ENCODE data around the gene MACROD2. TPM values are rescaled to one million over a fixed set of nuclear protein-coding genes. Genes with fewer than 3 reads are reported as not detected.

Gene MACROD2
- polyA plus RNA-seq, 1 donor (not counting 4 experiments of a cell fraction or from before 2014, with no cell fraction given): 0.71 TPM

DNA sequence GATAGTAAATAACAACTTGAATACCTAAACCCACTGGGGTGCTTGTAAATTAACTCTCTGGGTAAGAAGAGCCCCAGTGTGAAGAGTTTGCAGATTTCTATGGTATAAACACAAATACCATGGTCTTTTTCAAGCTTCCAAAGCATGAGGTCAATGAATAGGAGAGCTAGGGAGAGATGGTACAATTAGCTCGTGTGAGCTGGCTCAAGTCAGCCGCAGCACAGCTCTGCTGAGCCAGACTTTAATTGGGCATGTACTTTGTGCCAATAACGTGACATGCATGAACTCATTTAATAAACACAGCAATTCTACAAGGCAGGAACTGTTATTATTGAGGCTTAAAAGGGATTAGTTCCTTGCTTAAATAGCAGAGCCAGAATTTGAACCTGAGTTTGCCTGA lies 1893.7 kb downstream of the MACROD2 start:
- Histone ChIP-seq H3K4me2 (ENCODE audit: control insufficient read depth, extremely low read depth, insufficient read depth, low read depth, low read length) (no peak overlapping the region), H3K4me1 (ENCODE audit: control insufficient read depth, extremely low read depth, insufficient read depth, low read length) (no peaks in the 10 kb centered on the region), H3K4me3 (ENCODE audit: control insufficient read depth in 2 of 3, extremely low read depth in 1 of 3, insufficient read depth in 2 of 3, low read depth in 1 of 3, low read length in 3 of 3) (no peak overlapping the region), H3K9ac (ENCODE audit: control insufficient read depth, extremely low read depth, insufficient read depth, low read length) (no peak overlapping the region), H3K9me1 (ENCODE audit: control insufficient read depth, extremely low read depth, insufficient read depth, low read length) (no peaks in the 10 kb centered on the region), H2AFZ (ENCODE audit: control insufficient read depth, low read length) (no peak overlapping the region), H3K9me3 (ENCODE audit: control insufficient read depth, low read depth, low read length) (no peaks in the 10 kb centered on the region), H4K20me1 (ENCODE audit: control insufficient read depth, extremely low read depth, insufficient read depth, low read length) (no peaks in the 10 kb centered on the region), H3K79me2 (ENCODE audit: control insufficient read depth, insufficient read depth, low read length) (no peaks in the 10 kb centered on the region), H3K36me3 (ENCODE audit: control insufficient read depth in 2 of 2, extremely low read depth in 1 of 2, insufficient read depth in 2 of 2, low read length in 2 of 2) (no peaks in the 10 kb centered on the region), H3K27me3 (ENCODE audit: control insufficient read depth, extremely low read depth, insufficient read depth, low read length) (no peaks in the 10 kb centered on the region), H3K27ac (ENCODE audit: control insufficient read depth, insufficient read depth, low read length) (no peak overlapping the region)
- TF ChIP-seq CTCF (optimal IDR thresholded peaks at IDR 0.05 in 1 of 3, IDR thresholded peaks at IDR 0.05 in 1 of 3, conservative IDR thresholded peaks at IDR 0.05 in 1 of 3; ENCODE audit: extremely low read depth in 1 of 3, insufficient read depth in 2 of 3, low read length in 3 of 3) (no peak), EZH2 (IDR thresholded peaks at IDR 0.05; ENCODE audit: low read length) (no peak)
- dilution Hi-C loops (cut with MboI; ENCODE audit: extremely low pct_ligation_motif_present, low sequenced_read_pairs): no loop called here
- FAIRE-seq: no peak
- DNase-seq (ENCODE audit: low read depth, low spot score): no peak

DNA sequence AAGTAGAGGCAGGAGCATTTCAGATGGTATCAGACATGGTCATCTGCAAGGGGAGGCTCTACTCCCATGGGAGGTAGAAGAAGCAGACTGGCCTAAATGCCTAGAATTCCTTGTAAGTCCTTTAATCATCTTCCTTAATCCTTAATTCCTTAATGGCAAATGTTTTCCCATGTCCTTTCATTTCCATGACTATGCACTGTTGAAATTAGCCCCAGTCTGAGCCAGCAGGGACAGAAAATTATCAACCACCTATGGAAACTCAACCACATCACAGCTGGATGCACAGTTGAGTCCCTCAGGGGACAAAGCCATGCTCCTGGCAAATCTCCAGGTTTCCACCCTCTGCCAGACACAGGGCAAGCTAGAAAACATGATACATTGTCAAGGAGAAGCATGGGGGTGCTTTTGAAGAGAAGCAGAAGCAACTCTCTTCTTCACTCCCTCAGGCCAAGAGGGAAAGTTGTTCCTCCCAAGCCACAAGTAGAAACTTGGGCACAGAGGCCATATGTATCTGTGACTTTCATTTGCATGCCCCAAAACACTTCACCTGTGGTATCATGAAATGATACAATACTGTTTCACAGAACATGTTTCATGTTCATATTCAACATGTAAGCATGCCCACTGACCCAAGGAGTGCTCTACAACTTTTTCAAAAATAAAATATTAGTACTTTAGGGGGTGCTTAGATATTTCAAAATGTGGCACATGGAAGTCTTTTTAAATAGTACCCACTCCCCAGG lies 1894.4 kb downstream of the MACROD2 start:
- dilution Hi-C loops (cut with MboI; ENCODE audit: extremely low pct_ligation_motif_present, low sequenced_read_pairs): no loop called here
- Histone ChIP-seq H3K4me3 (ENCODE audit: control insufficient read depth in 2 of 3, extremely low read depth in 1 of 3, insufficient read depth in 2 of 3, low read depth in 1 of 3, low read length in 3 of 3) (no peak overlapping the region), H3K27me3 (ENCODE audit: control insufficient read depth, extremely low read depth, insufficient read depth, low read length) (no peaks in the 10 kb centered on the region), H3K27ac (ENCODE audit: control insufficient read depth, insufficient read depth, low read length) (no peak overlapping the region), H3K4me1 (ENCODE audit: control insufficient read depth, extremely low read depth, insufficient read depth, low read length) (no peaks in the 10 kb centered on the region), H2AFZ (ENCODE audit: control insufficient read depth, low read length) (no peak overlapping the region), H3K79me2 (ENCODE audit: control insufficient read depth, insufficient read depth, low read length) (no peaks in the 10 kb centered on the region), H3K36me3 (ENCODE audit: control insufficient read depth in 2 of 2, extremely low read depth in 1 of 2, insufficient read depth in 2 of 2, low read length in 2 of 2) (no peaks in the 10 kb centered on the region), H4K20me1 (ENCODE audit: control insufficient read depth, extremely low read depth, insufficient read depth, low read length) (no peaks in the 10 kb centered on the region), H3K9ac (ENCODE audit: control insufficient read depth, extremely low read depth, insufficient read depth, low read length) (no peak overlapping the region), H3K9me3 (ENCODE audit: control insufficient read depth, low read depth, low read length) (no peaks in the 10 kb centered on the region), H3K4me2 (ENCODE audit: control insufficient read depth, extremely low read depth, insufficient read depth, low read depth, low read length) (no peak overlapping the region), H3K9me1 (ENCODE audit: control insufficient read depth, extremely low read depth, insufficient read depth, low read length) (no peaks in the 10 kb centered on the region)
- TF ChIP-seq CTCF (optimal IDR thresholded peaks at IDR 0.05 in 1 of 3, IDR thresholded peaks at IDR 0.05 in 1 of 3, conservative IDR thresholded peaks at IDR 0.05 in 1 of 3; ENCODE audit: extremely low read depth in 1 of 3, insufficient read depth in 2 of 3, low read length in 3 of 3): no peak
- TF ChIP-seq EZH2 (IDR thresholded peaks at IDR 0.05; ENCODE audit: low read length): no peak
- DNase-seq (ENCODE audit: low read depth, low spot score): no peak
- FAIRE-seq: no peak
